GM12875 (cell line): Measurements from ENCODE around the gene RIC3.

ENCODE experiments used
- H3K4me3 ChIP-seq: one replicate; pipeline ENCODE4 v1.5.1; 2011; ENCODE audit warnings: low read depth, low read length, control low read depth
- TF ChIP-seq, protein P1 (sequence below): IDR thresholded peaks from 2 replicates; pipeline ENCODE4 v1.5.1; 2011; ENCODE audit warnings: low read depth, mild to moderate bottlenecking, control low read depth, inconsistent platforms, low read length, moderate library complexity, borderline replicate concordance; ENCODE audit not compliant: insufficient read depth

Gene RIC3

DNA sequence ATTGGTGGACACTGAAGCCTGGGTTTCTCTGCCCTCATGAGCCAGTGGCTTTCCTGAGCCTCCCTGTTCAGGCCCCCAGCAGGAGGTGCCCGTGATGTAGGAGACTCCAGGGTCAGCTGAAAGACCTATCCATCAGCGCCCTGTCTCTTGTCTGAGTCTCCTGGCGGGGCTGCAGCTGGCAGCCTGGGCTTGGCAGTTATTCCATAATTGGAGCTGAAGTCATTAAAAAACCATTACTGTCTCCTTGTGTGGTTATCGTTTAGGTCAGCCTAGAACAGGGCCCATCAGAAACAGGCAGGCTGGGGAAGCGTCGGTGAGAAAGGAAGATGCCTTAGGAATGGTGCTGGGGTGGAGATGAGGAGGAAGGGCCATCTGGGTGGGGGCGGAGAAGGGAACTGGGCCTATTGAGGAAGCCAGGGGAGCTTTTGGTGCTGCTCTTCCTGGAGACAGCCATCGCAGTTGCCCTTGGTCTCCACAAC is 82.8 kb downstream of the RIC3 start:
- no peak overlapping the region for H3K4me3 ChIP-seq
- TF ChIP-seq, protein P1, sequence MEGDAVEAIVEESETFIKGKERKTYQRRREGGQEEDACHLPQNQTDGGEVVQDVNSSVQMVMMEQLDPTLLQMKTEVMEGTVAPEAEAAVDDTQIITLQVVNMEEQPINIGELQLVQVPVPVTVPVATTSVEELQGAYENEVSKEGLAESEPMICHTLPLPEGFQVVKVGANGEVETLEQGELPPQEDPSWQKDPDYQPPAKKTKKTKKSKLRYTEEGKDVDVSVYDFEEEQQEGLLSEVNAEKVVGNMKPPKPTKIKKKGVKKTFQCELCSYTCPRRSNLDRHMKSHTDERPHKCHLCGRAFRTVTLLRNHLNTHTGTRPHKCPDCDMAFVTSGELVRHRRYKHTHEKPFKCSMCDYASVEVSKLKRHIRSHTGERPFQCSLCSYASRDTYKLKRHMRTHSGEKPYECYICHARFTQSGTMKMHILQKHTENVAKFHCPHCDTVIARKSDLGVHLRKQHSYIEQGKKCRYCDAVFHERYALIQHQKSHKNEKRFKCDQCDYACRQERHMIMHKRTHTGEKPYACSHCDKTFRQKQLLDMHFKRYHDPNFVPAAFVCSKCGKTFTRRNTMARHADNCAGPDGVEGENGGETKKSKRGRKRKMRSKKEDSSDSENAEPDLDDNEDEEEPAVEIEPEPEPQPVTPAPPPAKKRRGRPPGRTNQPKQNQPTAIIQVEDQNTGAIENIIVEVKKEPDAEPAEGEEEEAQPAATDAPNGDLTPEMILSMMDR = no peak

DNA sequence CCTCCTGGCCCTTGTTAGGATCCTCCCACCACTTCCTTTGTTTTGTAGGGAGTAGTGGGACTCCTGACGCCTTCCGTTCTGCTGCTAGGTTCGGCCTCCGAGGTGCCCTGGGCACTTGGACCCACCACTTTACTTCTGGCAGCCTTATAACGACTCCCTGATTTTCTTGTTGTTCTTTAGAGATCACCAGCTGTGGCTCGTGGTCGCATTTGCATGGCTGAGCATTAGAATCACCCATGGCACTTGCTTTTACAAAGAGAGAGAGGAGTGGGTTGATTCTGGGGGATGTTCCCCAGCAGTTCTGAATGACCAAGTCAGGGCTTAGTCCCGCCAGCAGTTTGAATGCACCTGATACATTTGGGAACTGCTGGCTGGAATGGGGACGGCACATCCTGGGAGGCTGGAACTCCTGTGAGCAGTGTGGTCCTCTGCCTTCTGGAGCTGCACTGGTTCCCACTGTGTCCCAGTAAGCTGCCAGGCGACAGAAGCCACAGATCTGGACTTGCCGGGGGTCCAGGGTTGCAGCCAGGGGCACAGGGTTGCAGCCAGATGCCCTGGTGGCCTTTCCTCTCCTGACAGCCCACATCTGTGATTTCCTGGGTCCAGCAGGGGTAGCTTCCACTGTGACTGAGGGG is 83.7 kb downstream of the RIC3 start:
- TF ChIP-seq, protein P1 = no peak
- H3K4me3 ChIP-seq = no peak overlapping the region

DNA sequence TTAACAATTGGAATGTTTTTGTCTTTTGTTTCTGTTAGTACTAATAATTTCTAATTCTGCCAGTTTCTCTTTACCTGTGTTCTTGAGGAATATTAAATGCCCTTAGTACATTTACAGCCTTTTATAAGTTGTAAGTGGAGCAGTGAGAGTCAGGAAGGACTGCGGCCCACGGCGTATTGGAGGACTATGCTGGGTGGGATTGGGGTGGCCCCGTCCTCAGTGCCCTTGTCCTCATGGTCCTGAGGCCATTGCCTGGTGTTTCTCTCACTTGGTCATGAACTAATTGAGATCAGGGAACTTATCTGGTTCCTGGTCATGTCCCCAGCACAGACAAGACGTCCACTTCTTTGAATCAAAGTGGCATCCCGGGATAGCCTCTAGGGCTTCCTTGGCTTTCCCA is 84.5 kb downstream of the RIC3 start:
- TF ChIP-seq, protein P1 = no peak
- no peak overlapping the region for H3K4me3 ChIP-seq

DNA sequence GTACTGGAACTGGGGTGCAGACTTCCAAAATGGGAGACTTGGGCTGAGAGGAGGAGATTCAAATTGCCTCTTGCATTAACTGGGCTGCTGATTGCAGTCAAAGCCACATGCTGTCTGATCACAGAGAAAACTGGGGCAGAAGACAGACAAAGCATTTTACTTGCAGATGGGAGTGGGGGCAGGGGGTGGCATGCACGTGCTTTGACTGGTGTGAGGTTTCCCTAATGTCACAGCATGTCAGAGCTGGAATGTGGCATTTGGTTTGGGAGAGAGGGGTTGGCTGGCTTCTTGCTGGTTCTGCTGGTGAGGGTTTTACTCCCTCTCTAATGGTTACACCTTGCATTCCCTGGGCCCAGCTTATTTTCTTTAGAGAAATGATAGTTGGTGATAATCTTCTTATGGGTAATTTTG is 84.9 kb downstream of the RIC3 start:
- H3K4me3 ChIP-seq = no peak overlapping the region
- TF ChIP-seq, protein P1 = no peak

DNA sequence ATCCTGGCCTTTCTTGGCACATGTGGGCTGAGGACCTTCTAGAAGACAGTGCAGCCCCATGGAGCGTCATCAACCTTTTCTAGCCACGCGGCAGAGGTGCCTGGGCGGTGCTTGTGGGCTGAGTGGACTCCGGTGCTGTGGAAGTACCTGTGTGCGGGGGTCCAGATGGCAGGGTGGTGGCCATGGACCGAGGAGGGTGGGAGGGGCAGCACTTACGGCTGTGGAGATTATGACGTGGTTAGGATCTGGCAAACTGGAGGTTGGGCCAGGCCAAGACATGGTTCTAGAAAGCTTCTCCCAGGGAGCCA is 85.8 kb downstream of the RIC3 start:
- TF ChIP-seq, protein P1 = no peak
- no peak overlapping the region for H3K4me3 ChIP-seq

DNA sequence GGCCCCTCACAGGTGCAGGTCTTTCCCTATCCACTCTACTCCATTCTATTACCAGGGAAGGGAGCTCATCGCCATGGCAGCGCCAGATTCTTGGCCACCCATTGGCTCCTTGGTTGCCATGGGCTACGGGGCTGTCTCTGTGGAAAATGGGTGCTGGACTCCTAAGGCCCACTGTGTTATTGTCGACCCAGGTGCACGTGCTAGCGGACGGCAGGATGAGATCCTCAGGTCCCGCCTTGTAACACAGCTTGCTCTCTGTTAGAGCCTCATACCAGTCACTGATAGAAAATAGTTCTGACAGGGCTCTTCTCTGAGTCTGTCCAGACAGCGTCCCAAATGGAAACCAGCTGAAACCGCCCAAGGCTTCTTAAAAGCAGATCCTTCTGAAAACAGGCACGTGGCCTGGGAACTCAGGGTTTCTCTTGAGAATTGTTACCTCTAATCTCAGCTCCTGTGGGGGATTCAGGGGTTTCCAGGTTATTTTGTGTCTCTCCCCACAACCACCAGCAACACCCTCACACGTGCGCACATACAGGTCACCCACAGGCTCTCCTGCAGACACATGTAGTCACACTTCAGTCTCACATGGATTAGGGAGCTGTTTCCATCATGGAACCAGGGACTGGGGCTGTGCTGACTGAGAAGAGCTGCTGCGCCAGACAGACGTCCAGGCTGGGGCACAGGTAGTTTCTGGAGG is 86.3 kb downstream of the RIC3 start:
- no peak overlapping the region for H3K4me3 ChIP-seq
- TF ChIP-seq, protein P1 = no peak

DNA sequence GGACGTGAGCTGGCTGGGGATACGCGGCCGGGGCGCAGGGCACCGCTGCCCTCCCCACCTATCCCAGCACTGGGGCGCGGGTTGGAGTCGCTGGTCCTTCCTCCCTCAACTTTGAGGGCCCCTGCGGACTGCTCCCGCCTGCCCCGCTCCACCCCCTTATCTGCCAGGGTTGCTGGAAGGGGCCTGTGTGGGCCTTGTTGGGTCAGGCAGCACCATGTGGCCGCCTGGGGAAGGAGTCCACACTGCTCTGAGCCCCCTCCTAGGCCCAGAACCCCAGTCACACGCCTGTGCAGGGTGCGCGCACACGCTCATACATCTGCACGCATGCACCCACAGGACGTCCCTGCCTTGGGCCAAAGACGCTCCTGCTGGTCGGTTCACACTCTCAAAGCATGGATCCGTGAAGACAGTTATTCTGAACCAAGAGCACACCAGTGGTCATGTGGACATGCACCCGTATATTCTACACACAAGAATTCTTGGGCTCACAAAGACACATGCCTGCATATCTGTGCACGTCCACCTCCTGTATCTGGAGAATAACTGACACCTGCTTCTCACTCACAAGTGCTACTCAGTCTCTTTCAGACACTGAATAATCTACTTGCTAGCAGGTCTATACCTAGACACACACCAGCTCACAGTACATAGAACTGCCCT is 87.1 kb downstream of the RIC3 start:
- TF ChIP-seq, protein P1 = no peak
- H3K4me3 ChIP-seq = no peak overlapping the region
